ENCODE results near the gene BATF. TPM values are rescaled to one million over a fixed set of nuclear protein-coding genes. Genes with fewer than 3 reads are reported as not detected.

The BATF gene
- total RNA-seq, 1 experiment from 2014 or later, result 0.69 TPM

- no peaks in the 10 kb centered on the region for H4K20me1 ChIP-seq (ENCODE audit: insufficient read depth)
- ATAC-seq (no peak), DNase-seq (ENCODE audit: low read depth, low spot score) (no peak)
- intact Hi-C loops (cut with micrococcal nuclease), result no loop called here
- H3K9me2 ChIP-seq (ENCODE audit: insufficient read depth), result no peaks in the 10 kb centered on the region
- no TSS peak for BruUV-seq (replicated peaks)
- H3K79me2 ChIP-seq (ENCODE audit: insufficient read depth, low read length), result no peaks in the 10 kb centered on the region
- no peak overlapping the region for H3K27ac ChIP-seq (ENCODE audit: low read depth, low read length)
- ChIA-PET RAD21 (ENCODE audit: low non-redundant PET in 1 of 2, low total read pairs in 2 of 2, uncharacterized antibody in 2 of 2, unreplicated experiment in 2 of 2) (no interaction called here), POLR2A (no interaction called here), CTCF (interaction anchor here (1.3 kb wide), 1 partner anchor 17 kb away, joined by 3 read pairs; no protein-coding TSS in a partner anchor)
- no peak overlapping the region for H3K4me3 ChIP-seq (replicated peaks in 1 of 2; ENCODE audit: low read depth in 1 of 2, low read length in 2 of 2)
- H3K9me3 ChIP-seq (ENCODE audit: control insufficient read depth in 1 of 2, insufficient read depth in 1 of 2, low read depth in 1 of 2, low read length in 2 of 2), result no peaks in the 10 kb centered on the region
- no peaks in the 10 kb centered on the region for H3K4me1 ChIP-seq (ENCODE audit: control insufficient read depth in 1 of 2, insufficient read depth in 2 of 2, low read length in 2 of 2)
- no peak overlapping the region for H2AFZ ChIP-seq (ENCODE audit: low read depth, low read length, poor library complexity, severe bottlenecking)
- H3K4me2 ChIP-seq (ENCODE audit: low read length), result no peak overlapping the region
- no peaks in the 10 kb centered on the region for H3K27me3 ChIP-seq (ENCODE audit: insufficient read depth, low read length)
- no peak overlapping the region for H3K9ac ChIP-seq (ENCODE audit: low read length)
- no peaks in the 10 kb centered on the region for H3K36me3 ChIP-seq (ENCODE audit: control insufficient read depth in 1 of 2, insufficient read depth in 2 of 2, low read length in 2 of 2)
- TF ChIP-seq EGR1 (IDR thresholded peaks at IDR 0.05; ENCODE audit: low read depth), result no peak
- TF ChIP-seq ATF3 (IDR thresholded peaks at IDR 0.05), result no peak
- TF ChIP-seq TCF7L2 (IDR thresholded peaks at IDR 0.05; ENCODE audit: borderline replicate concordance, extremely low read depth, insufficient read depth, insufficient read length), result no peak
- TF ChIP-seq YY1 (IDR thresholded peaks at IDR 0.05; ENCODE audit: extremely low read depth, insufficient replicate concordance, low read depth, low read length), result no peak
- no peak for TF ChIP-seq CEBPB (IDR thresholded peaks at IDR 0.05; ENCODE audit: low read depth)
- no peak for TF ChIP-seq POLR2AphosphoS5 (IDR thresholded peaks at IDR 0.05; ENCODE audit: low read depth, low read length)
- no peak for TF ChIP-seq JUND (IDR thresholded peaks at IDR 0.05)
- no peak for TF ChIP-seq SRF (IDR thresholded peaks at IDR 0.05; ENCODE audit: low read depth)
- no peak for TF ChIP-seq EZH2 (IDR thresholded peaks at IDR 0.05)
- TF ChIP-seq POLR2A (IDR thresholded peaks at IDR 0.05; ENCODE audit: borderline replicate concordance, extremely low read depth, insufficient read depth, insufficient read length), result no peak
- TF ChIP-seq ZNF274 (IDR thresholded peaks at IDR 0.05; ENCODE audit: low read depth, low read length), result no peak
- no peak for TF ChIP-seq CBX3 (IDR thresholded peaks at IDR 0.05; ENCODE audit: low read depth)
- no peak for TF ChIP-seq SP1 (IDR thresholded peaks at IDR 0.05; ENCODE audit: low read depth)
- TF ChIP-seq EZH2phosphoT487 (IDR thresholded peaks at IDR 0.05; ENCODE audit: borderline replicate concordance), result no peak
- no peak for TF ChIP-seq ZFX (IDR thresholded peaks at IDR 0.05)
Measured at GRCh38 chr14:75543786-75544185, 21.5 kb downstream of the BATF start.
